ENCODE measurements around the gene ACOT7. TPM values are rescaled to one million over a fixed set of nuclear protein-coding genes. Genes with fewer than 3 reads are reported as not detected.

Gene ACOT7
- total RNA-seq (2022; extraction: Qiagen RNA extraction) = 80.4 to 101 TPM (median 100 TPM) in 5 replicates

GRCh38 chr1:6393400-6394187 lies at the start of gene ACOT7:
ACOT7 (minus strand) TSS chr1:6393767; CDS start chr1:6393399, 368 bp downstream.

GRCh38 chr1:6424619-6425593 lies 31.3 kb upstream of the ACOT7 start, which contains the start of gene ESPN:
ESPN (plus strand) TSS chr1:6424776; CDS start chr1:6424956, 180 bp downstream.

GRCh38 chr1:6419804-6420453 lies 26.4 kb upstream of the ACOT7 start, which contains the start of gene HES2:
HES2 (minus strand) TSS chr1:6419919; CDS start chr1:6419820, 99 bp downstream.

GRCh38 chr1:6260961-6261614 lies 132.5 kb downstream of the ACOT7 start, which contains the start of gene GPR153:
GPR153 (minus strand) TSS chr1:6261098; CDS start chr1:6254905, 6,193 bp downstream.

GRCh38 chr1:6243993-6244392 lies 149.6 kb downstream of the ACOT7 start, which contains the start of gene HES3:
HES3 (plus strand) TSS chr1:6244179; CDS start chr1:6244366, 187 bp downstream.

Other genes starting within 250 kb of the ACOT7 start
- gene CHD5, start 213.4 kb downstream of the ACOT7 start, total RNA-seq (2022; extraction: Qiagen RNA extraction) = 1.5 to 2.2 TPM (median 1.9 TPM) in 5 replicates
- 263 to 490 TPM (median 455 TPM) in 5 replicates for gene RPL22, start 194.2 kb downstream of the ACOT7 start, total RNA-seq (2022; extraction: Qiagen RNA extraction)
- gene RNF207, start 187.6 kb downstream of the ACOT7 start, total RNA-seq (2022; extraction: Qiagen RNA extraction) = 8.9 to 13.2 TPM (median 11.1 TPM) in 5 replicates
- gene ICMT, start 157.8 kb downstream of the ACOT7 start, total RNA-seq (2022; extraction: Qiagen RNA extraction) = 51.7 to 59.9 TPM (median 56.4 TPM) in 5 replicates
- gene HES3, start 149.6 kb downstream of the ACOT7 start, total RNA-seq (2022; extraction: Qiagen RNA extraction) = not detected in 5 replicates
- 3.6 to 4.6 TPM (median 4.3 TPM) in 5 replicates for gene GPR153, start 132.7 kb downstream of the ACOT7 start, total RNA-seq (2022; extraction: Qiagen RNA extraction)
- 3.8 to 5.5 TPM (median 4.9 TPM) in 5 replicates for gene HES2, start 26.2 kb upstream of the ACOT7 start, total RNA-seq (2022; extraction: Qiagen RNA extraction)
- gene ESPN, start 31.0 kb upstream of the ACOT7 start, total RNA-seq (2022; extraction: Qiagen RNA extraction) = 0.22 to 1.2 TPM (median 0.51 TPM) in 5 replicates
- 2.5 to 4.0 TPM (median 2.8 TPM) in 5 replicates for gene TNFRSF25, start 72.4 kb upstream of the ACOT7 start, total RNA-seq (2022; extraction: Qiagen RNA extraction)
- gene PLEKHG5, start 97.9 kb upstream of the ACOT7 start, total RNA-seq (2022; extraction: Qiagen RNA extraction) = 2.5 to 4.3 TPM (median 3.5 TPM) in 5 replicates
- gene NOL9, start 160.7 kb upstream of the ACOT7 start, total RNA-seq (2022; extraction: Qiagen RNA extraction) = 3.6 to 5.2 TPM (median 3.9 TPM) in 5 replicates
- gene TAS1R1, start 161.5 kb upstream of the ACOT7 start, total RNA-seq (2022; extraction: Qiagen RNA extraction) = not detected in 5 replicates
- 14.4 to 17.1 TPM (median 15.1 TPM) in 5 replicates for gene ZBTB48, start 186.2 kb upstream of the ACOT7 start, total RNA-seq (2022; extraction: Qiagen RNA extraction)
- 16.5 to 23.1 TPM (median 19.2 TPM) in 5 replicates for gene KLHL21, start 209.1 kb upstream of the ACOT7 start, total RNA-seq (2022; extraction: Qiagen RNA extraction)
- 7.3 to 9.6 TPM (median 9.2 TPM) in 5 replicates for gene PHF13, start 220.0 kb upstream of the ACOT7 start, total RNA-seq (2022; extraction: Qiagen RNA extraction)
- 15.5 to 17.9 TPM (median 16.7 TPM) in 5 replicates for gene THAP3, start 231.1 kb upstream of the ACOT7 start, total RNA-seq (2022; extraction: Qiagen RNA extraction)